HG03565 (cell line): Measurements from ENCODE around the gene PSG3.
"Not testable (repeated sequence)": the region's sequence is repeated elsewhere in the genome, so short reads cannot be mapped to it uniquely, and the experiment has no call there.

Experiments
- ATAC-seq: cut with Tn5 transposase; IDR thresholded peaks from one replicate; pipeline ENCODE4 v1.9.1; 2021; ENCODE audit warnings: mild to moderate bottlenecking, moderate library complexity; ENCODE audit not compliant: unreplicated experiment

PSG3 gene

GRCh38 chr19:42740381-42740780, at the start of gene PSG3:
TSS of gene PSG3 (minus strand) at chr19:42740481. CDS start at chr19:42740384, 97 bp downstream.
- not testable (repeated sequence) for ATAC-seq

- ATAC-seq = not testable (repeated sequence)
Measured at GRCh38 chr19:42788766-42789165, 48.5 kb upstream of the PSG3 start.

DNA sequence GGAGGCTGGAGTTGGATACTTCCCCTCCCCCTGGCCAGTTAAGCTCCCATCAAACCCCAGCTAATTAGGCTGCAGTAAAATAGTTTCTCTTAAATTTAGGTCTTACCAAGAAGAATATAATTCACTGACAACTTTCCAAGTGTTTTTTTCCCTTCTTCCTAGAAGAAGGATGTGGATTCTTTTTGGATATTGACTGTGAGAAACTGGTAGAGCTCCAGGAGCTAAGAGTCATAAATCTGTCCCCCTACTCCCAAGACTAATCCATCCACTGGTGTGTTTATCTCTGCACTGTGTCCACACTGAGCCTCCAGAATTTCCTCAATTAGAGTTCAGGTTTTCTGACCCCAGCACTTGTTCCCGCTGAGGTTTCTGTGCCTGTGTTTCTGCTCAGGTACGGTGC, 47.5 kb upstream of the PSG3 start:
- ATAC-seq = not testable (repeated sequence)

- not testable (repeated sequence) for ATAC-seq
Measured at GRCh38 chr19:42776750-42777612, 36.7 kb upstream of the PSG3 start.

GRCh38 chr19:42774510-42775158, 34.4 kb upstream of the PSG3 start:
- ATAC-seq = not testable (repeated sequence)

- ATAC-seq = not testable (repeated sequence)
Measured at GRCh38 chr19:42767319-42767718, 27.0 kb upstream of the PSG3 start.

GRCh38 chr19:42766871-42767270, 26.6 kb upstream of the PSG3 start:
- not testable (repeated sequence) for ATAC-seq

DNA sequence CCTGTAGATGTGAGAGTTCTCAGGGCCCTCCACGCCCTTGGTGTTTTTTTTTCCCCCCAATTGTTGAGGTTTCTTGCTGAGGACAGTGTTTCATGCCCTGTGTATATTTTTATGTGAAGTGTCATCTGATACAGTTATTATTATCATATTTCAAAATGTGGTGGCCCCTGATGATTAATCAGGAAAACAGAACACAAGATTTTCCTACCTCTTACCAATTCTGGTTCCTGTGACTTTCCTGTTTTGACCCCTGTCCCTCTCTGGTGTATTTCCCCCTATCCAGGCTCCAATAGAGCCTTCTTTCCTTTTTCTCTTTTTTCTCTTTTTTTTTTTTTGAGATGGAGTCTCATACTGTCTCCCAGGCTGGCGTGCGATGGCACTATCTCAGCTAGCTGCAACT, 24.6 kb upstream of the PSG3 start:
- ATAC-seq = no peak

GRCh38 chr19:42762789-42763188, 22.5 kb upstream of the PSG3 start:
- no peak for ATAC-seq

GRCh38 chr19:42761924-42762295, 21.6 kb upstream of the PSG3 start:
- ATAC-seq = not testable (repeated sequence)

DNA sequence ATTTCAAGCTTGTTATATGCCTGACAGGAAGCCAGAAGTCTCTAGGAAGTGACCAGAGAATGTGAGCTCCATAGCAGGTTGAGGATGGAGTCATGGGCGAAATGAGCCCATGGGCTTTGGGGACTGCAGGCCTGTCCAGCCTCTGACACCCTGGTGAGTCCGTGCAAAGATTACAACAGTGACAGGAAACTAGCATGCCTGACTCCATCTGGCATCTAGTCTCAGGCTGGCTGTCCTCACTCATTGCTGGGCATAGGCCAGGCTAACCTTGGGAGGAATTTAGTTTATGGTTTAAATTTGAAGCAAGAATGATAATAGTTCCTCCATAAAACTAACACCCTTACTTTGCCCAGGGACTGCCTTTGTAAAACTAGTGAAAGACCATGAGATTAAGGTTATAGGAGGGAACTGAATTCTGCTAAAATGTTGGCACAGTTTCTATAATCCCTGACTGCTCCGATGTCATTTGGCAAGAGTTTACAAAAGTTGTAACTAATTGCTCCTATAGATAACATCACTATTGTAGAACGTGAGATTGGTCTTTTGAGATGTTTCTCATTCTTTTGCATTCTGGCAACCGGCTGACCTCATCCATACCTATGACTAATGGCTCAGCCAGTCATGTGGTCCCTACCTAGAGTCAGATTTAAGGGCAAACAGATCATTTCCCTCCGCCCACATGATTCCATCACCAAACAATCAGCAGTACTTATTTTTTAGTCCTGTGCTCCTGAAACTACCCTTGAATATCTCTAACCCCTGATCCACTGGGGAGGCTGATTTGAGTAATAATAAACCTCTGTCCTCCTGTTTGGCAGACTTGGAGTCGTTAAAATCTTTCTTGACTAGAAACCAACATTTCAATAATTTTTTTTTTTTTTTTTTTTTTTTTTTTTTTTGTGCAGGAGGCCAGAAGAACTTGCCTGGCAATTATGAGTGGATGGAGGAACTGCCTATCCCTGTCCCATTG, 21.0 kb upstream of the PSG3 start:
- ATAC-seq = not testable (repeated sequence)

DNA sequence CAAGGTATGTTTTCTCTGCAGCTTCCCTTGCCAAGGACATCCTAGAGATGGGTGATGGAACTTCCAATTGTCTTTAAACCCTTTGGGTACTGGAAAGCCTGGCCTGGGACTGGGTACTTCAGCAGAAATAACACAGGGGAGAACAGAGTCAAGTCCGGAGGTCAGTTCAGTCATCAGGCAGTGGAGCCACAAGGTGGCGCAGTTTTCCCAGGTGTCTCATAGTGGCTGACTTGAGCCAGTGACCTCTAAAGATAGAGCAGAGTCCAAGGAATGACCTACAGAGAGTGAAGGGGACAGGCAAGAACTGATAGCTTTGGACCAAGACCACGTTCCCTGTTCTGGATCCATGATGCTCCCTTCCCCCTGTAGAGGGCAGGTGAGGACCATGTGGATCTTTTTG, 18.4 kb upstream of the PSG3 start:
- not testable (repeated sequence) for ATAC-seq

DNA sequence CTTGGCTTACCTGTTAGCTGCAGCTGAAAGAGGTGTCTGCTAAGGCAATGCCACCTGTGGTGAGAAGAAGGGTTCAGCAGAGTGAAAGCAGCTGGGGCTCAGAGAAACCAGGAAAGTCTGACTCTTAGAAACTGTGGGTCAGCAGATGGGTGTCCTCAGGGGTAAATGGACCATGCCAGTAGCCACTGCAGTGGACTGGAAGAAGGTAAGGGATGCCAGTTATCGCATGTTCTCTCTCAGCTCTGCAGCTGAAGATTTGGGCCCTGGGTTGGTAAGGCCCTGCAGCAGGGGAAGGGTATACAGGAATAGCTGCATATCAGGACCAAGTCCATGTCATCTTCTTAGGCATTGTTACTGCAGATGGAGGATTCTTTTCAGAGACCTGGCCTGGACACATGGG, 12.0 kb upstream of the PSG3 start:
- not testable (repeated sequence) for ATAC-seq

DNA sequence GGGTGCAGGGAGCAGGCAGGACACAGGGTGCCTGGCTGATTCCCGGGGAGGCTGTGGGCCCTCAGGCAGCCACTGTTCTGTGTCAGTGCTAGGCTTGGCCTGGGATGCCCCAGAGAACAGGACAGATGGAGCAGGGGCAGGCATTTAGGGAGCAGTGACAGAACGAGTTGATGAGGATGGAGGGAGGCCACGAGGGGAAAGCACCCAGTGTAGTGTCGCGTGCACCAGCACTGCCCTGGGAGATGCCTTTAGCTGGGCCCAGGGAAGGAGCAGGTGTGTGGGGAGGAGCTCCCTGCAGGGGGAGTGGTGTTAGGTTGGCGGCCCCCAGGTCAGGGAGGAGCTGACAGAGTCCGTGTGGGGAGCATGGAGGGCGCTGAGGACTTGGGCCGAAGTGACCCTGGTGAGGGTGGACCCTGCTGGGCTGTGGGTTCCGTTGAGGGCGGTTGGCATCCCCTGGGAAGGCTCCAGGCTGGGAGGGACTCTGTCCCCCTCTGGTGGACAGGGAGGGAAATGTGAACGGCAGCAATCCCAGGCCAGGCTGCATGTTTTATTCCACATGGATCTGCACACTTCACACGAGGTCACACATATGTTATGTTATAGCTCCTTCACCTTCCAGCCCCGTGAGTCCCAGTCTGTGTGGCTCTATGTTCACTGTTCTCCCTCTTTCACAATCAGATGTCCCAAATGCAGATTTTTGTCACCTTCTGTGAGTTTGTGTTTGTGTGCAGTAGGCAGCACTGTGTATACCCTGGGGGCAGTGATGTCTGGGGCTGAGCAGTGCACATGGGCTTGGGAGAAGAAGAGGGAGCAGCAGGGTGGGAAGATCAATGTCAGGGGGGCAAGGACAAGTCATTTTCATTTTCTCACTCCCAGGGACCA, 1.7 kb upstream of the PSG3 start:
- not testable (repeated sequence) for ATAC-seq

- ATAC-seq = not testable (repeated sequence)
Measured at GRCh38 chr19:42737581-42738011, 2.7 kb downstream of the PSG3 start.

DNA sequence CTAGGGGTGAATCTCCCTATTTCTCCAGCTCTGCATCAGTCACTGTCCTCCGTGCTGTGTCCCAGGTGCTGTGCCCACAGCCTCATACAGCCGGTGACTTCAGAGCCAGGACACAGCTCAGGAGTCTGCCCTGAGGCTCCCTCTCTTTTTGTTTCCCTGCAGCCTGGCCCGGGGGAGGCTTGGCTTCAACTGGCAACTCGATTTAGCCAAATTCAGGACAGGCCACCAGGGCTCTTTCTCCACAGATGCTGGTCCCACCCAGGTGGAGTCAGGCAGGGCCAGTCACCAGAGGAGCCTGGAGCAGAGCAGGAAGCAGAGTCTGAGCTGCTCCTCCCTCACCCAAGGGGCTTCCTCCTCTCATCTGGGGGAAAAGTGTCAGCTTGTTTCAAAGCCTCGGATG, 11.9 kb downstream of the PSG3 start:
- ATAC-seq = not testable (repeated sequence)

DNA sequence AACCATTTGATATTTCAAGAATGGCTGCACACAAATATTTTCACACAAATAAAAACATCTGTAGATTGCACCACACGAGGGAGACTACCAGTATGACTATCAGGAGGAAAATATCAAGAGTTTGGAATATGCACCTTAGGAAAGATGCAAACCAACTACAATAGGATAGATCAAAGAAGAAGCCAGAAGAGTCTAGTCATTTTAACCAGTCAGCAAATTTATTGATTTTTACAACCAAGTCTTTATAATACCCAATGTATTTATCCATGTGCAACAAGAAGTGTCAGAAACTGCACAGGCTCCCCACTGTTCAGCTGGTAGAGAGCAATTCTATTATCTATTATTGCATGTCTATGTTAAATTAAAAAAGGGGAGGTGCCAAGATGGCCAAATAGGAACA, 26.3 kb downstream of the PSG3 start:
- not testable (repeated sequence) for ATAC-seq

GRCh38 chr19:42712753-42713152, 27.5 kb downstream of the PSG3 start:
- not testable (repeated sequence) for ATAC-seq

DNA sequence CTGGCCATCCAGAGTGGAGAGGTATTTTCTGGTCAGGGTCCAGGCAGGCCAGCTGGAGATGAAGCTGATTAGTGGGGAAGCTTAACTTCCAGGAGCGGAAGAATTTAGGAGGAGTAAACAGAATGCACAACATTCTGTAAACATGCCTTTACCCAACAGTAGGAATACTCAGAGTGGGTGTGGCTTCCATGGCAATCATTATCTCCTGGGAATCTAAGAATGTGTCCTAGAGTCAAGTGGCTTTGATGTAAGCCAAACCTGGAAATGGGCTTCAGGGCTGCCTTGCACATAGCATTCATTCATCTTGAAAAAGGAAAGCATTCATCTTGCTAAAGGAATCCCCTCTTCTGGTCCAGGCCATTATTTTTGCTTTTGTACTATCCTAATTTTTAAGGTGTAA, 29.3 kb downstream of the PSG3 start:
- not testable (repeated sequence) for ATAC-seq

- no peak for ATAC-seq
Measured at GRCh38 chr19:42697884-42698283, 42.4 kb downstream of the PSG3 start.
